Activated CD8-positive, alpha-beta memory T cell treated with anti-CD3 and anti-CD28 coated beads, Interleukin-2, amount 50 U/mL, for 24 hours (primary cell): ENCODE results near the gene SALL1.

Source experiments
- DNase-seq: peaks from one replicate; pipeline ENCODE4 v3.0.0-alpha.2; 2020; ENCODE audit errors: extremely low read depth

SALL1 gene

GRCh38 chr16:51156807-51157200 lies 5.7 kb upstream of the SALL1 start:
- no peak for DNase-seq

GRCh38 chr16:51155820-51156806 lies 5.0 kb upstream of the SALL1 start:
- DNase-seq, result no peak

- DNase-seq, result no peak
Measured at GRCh38 chr16:51155199-51155607, 4.1 kb upstream of the SALL1 start.

- DNase-seq, result no peak
Measured at GRCh38 chr16:51154271-51155171, 3.5 kb upstream of the SALL1 start.

- no peak for DNase-seq
Measured at GRCh38 chr16:51153577-51154031, 2.5 kb upstream of the SALL1 start.

GRCh38 chr16:51152691-51153576 lies 1.9 kb upstream of the SALL1 start:
- no peak for DNase-seq

GRCh38 chr16:51151961-51152663 lies 1.0 kb upstream of the SALL1 start:
- no peak for DNase-seq

- DNase-seq, result no peak
Measured at GRCh38 chr16:51151435-51151960, 428 bp upstream of the SALL1 start.

GRCh38 chr16:51150165-51150887 lies 744 bp downstream of the SALL1 start:
- no peak for DNase-seq

GRCh38 chr16:51149721-51150164 lies 1.3 kb downstream of the SALL1 start:
- no peak for DNase-seq

- DNase-seq, result no peak
Measured at GRCh38 chr16:51149251-51149661, 1.8 kb downstream of the SALL1 start.

GRCh38 chr16:51148678-51149228 lies 2.3 kb downstream of the SALL1 start:
- DNase-seq, result no peak

GRCh38 chr16:51147776-51148677 lies 3.0 kb downstream of the SALL1 start:
- DNase-seq, result no peak

- no peak for DNase-seq
Measured at GRCh38 chr16:51146256-51146924, 4.7 kb downstream of the SALL1 start.

GRCh38 chr16:51144203-51144602 lies 6.9 kb downstream of the SALL1 start:
- DNase-seq, result no peak

- no peak for DNase-seq
Measured at GRCh38 chr16:51143196-51143977, 7.7 kb downstream of the SALL1 start.

GRCh38 chr16:51141541-51141940 lies 9.5 kb downstream of the SALL1 start:
- no peak for DNase-seq
